GM12873 (cell line): ENCODE results near the gene FRK.

Source experiments
- CTCF ChIP-seq: IDR thresholded peaks from 2 replicates; pipeline ENCODE4 v1.5.1; 2012; ENCODE audit warnings: low read depth, mild to moderate bottlenecking, moderate library complexity, low read length, control low read depth; ENCODE audit not compliant: insufficient read depth; ENCODE audit errors: missing control alignments

The FRK gene

GRCh38 chr6:116041934-116042333 is 18.8 kb downstream of the FRK start:
- no peak for TF ChIP-seq CTCF

- TF ChIP-seq CTCF = no peak
Observed at GRCh38 chr6:116040993-116041392, 19.7 kb downstream of the FRK start.

- no peak for TF ChIP-seq CTCF
Observed at GRCh38 chr6:116036885-116037284, 23.8 kb downstream of the FRK start.

GRCh38 chr6:116036075-116036773 is 24.5 kb downstream of the FRK start:
- no peak for TF ChIP-seq CTCF

- TF ChIP-seq CTCF = no peak
Observed at GRCh38 chr6:116035616-116036015, 25.1 kb downstream of the FRK start.

GRCh38 chr6:116034327-116034726 is 26.4 kb downstream of the FRK start:
- no peak for TF ChIP-seq CTCF

GRCh38 chr6:116033687-116034303 is 26.9 kb downstream of the FRK start:
- no peak for TF ChIP-seq CTCF
